Small intestine (tissue), 7 donors: Measurements from ENCODE around the gene C3orf20. TPM values are rescaled to one million over a fixed set of nuclear protein-coding genes. Genes with fewer than 3 reads are reported as not detected.

Experiments used
- DNase-seq, 2 donors: peaks; one replicate each; pipeline versions ENCODE4 v3.0.0 to v3.0.0-alpha.2; 2013
- FAIRE-seq: peaks from 2 replicates; lab custom pipeline; 2012; peaks lifted over from hg19 to GRCh38; lab: Jason Lieb, UNC
- H3K27ac ChIP-seq, 3 donors: one replicate each; pipeline ENCODE4 v1.5.1; 2013; ENCODE audit warnings: low read length in 2 of 3, mild to moderate bottlenecking in 2 of 3, control low read depth in 1 of 3, inconsistent platforms in 1 of 3, low read depth in 1 of 3, moderate library complexity in 1 of 3
- H3K27me3 ChIP-seq, 3 donors: one replicate each; pipeline ENCODE4 v1.6.1; 2013; ENCODE audit warnings: low read length in 3 of 3, inconsistent platforms in 1 of 3; ENCODE audit not compliant: control insufficient read depth in 3 of 3, insufficient read depth in 3 of 3
- H3K36me3 ChIP-seq, 3 donors: one replicate each; pipeline ENCODE4 v1.6.1; 2013; ENCODE audit warnings: low read length in 3 of 3, inconsistent platforms in 1 of 3, low read depth in 1 of 3, mild to moderate bottlenecking in 1 of 3, moderate library complexity in 1 of 3; ENCODE audit not compliant: control insufficient read depth in 3 of 3, insufficient read depth in 2 of 3
- H3K4me1 ChIP-seq, 3 donors: one replicate each; pipeline ENCODE4 v1.6.1; 2013; ENCODE audit warnings: low read length in 2 of 3, inconsistent platforms in 1 of 3, low read depth in 1 of 3, mild to moderate bottlenecking in 1 of 3, moderate library complexity in 1 of 3; ENCODE audit not compliant: control insufficient read depth in 3 of 3, insufficient read depth in 2 of 3
- H3K4me3 ChIP-seq, 3 donors: one replicate each; pipeline ENCODE4 v1.5.1; 2013; ENCODE audit warnings: low read length in 3 of 3, control low read depth in 1 of 3, inconsistent platforms in 1 of 3, low read depth in 1 of 3, mild to moderate bottlenecking in 1 of 3, moderate library complexity in 1 of 3
- H3K9me3 ChIP-seq, 2 donors: one replicate each; pipeline ENCODE4 v1.6.1; 2013; ENCODE audit warnings: low read depth in 1 of 2, low read length in 1 of 2; ENCODE audit not compliant: control insufficient read depth in 2 of 2, insufficient read depth in 1 of 2
- WGBS, 3 donors: extraction: QIAGEN DNeasy Blood & Tissue Kit; methylation state at CpG; one replicate each; pipeline ENCODE4 v1.1.7; 2013; 5-methylcytosine and 5-hydroxymethylcytosine counted together
- polyA plus RNA-seq, 4 donors: library from polyadenylated mRNA; stranded (reverse) in 3 of 4; unstranded in 1 of 4; fragments of 200-250 nt in 3 of 4; fragments of 120-200 nt in 1 of 4; gene quantifications; one replicate each; pipeline versions ENCODE4 v1.2.1 to v1.2.3, GENCODE V29; 2013
- donor health status: healthy with polysubstance abuse.
- donor health status: control.
- donor health status: control.
- donor health status: Bipolar disorder and iron deficiency.
- donor health status: healthy.

C3orf20 gene
- polyA plus RNA-seq, 4 donors, result 0.01 to 0.07 TPM; not detected in 2

- Histone ChIP-seq H3K4me3 (no peak overlapping the region), H3K4me1 (no peaks in the 10 kb centered on the region), H3K9me3 (no peaks in the 10 kb centered on the region), H3K27ac (no peak overlapping the region), H3K27me3 (peaks cover 0 to 3% (median 0%) of the 10 kb centered on the region in 3 donors), H3K36me3 (no peaks in the 10 kb centered on the region)
- 87 to 91% (median 89%) methylated on average over 23 of the region's 23 CpGs for WGBS, 3 donors
- DNase-seq (no peak), FAIRE-seq (no peak)
Observed at GRCh38 chr3:14766428-14767244, 91.7 kb downstream of the C3orf20 start.

- no peak overlapping the region for H3K4me3 ChIP-seq
- H3K36me3 ChIP-seq, result no peaks in the 10 kb centered on the region
- H3K9me3 ChIP-seq, result no peaks in the 10 kb centered on the region
- H3K27ac ChIP-seq, result no peak overlapping the region
- WGBS, 3 donors, result 78 to 88% (median 84%) methylated on average over 9 of the region's 9 CpGs
- no peaks in the 10 kb centered on the region for H3K4me1 ChIP-seq
- no peak for DNase-seq
- no peak for FAIRE-seq
- H3K27me3 ChIP-seq, result peaks cover 0 to 3% (median 0%) of the 10 kb centered on the region in 3 donors
Observed at GRCh38 chr3:14767245-14768051, 92.5 kb downstream of the C3orf20 start.

DNA sequence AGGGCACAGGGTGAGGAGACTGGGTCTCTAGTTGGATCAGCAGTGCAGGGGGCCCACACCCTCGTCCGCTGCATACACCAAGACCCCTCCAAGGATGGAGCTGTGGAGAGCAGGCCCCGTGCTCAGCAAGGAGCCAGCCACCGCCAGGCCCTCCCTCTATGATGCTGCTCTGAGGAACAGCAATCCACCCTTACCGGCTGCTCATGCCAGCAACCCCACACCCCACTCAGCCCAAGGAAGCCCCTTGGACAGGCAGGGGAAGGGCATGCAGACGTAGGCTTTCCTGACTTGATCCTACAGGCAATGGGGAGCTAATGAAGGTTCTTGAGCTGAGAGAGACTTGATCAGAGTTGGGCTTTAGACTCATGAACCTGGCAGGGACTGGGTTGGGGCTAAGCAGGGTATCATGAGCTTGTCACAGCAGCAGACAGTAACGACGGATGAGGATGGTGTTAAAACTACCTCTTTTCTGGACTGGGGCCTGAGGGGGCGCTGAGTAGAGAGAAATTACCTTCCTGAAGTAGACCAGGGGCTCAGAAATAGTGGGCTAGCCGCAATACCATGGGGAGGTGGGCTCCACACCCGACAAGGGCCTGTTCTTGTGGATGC lies 93.3 kb downstream of the C3orf20 start:
- H3K27ac ChIP-seq, result no peak overlapping the region
- no peaks in the 10 kb centered on the region for H3K4me1 ChIP-seq
- FAIRE-seq, result no peak
- peaks cover 0 to 3% (median 0%) of the 10 kb centered on the region in 3 donors for H3K27me3 ChIP-seq
- no peaks in the 10 kb centered on the region for H3K9me3 ChIP-seq
- WGBS, 3 donors, result 85 to 92% (median 89%) methylated on average over 10 to 11 of the region's 11 CpGs
- no peaks in the 10 kb centered on the region for H3K36me3 ChIP-seq
- H3K4me3 ChIP-seq, result no peak overlapping the region
- DNase-seq, result no peak

GRCh38 chr3:14768881-14769280 lies 93.9 kb downstream of the C3orf20 start:
- no peak overlapping the region for H3K27ac ChIP-seq
- no peak for DNase-seq
- no peaks in the 10 kb centered on the region for H3K9me3 ChIP-seq
- H3K36me3 ChIP-seq, result no peaks in the 10 kb centered on the region
- FAIRE-seq, result no peak
- WGBS, 3 donors, result 62 to 83% (median 80%) methylated on average over 6 of the region's 6 CpGs
- H3K4me3 ChIP-seq, result no peak overlapping the region
- H3K27me3 ChIP-seq, result peaks cover 0 to 3% (median 0%) of the 10 kb centered on the region in 3 donors
- no peaks in the 10 kb centered on the region for H3K4me1 ChIP-seq

- H3K36me3 ChIP-seq, result no peaks in the 10 kb centered on the region
- H3K9me3 ChIP-seq, result no peaks in the 10 kb centered on the region
- H3K4me1 ChIP-seq, result no peaks in the 10 kb centered on the region
- no peak overlapping the region for H3K27ac ChIP-seq
- no peak for DNase-seq
- FAIRE-seq, result no peak
- 90 to 92% (median 90%) methylated on average over 11 of the region's 11 CpGs for WGBS, 3 donors
- peaks cover 0 to 3% (median 0%) of the 10 kb centered on the region in 3 donors for H3K27me3 ChIP-seq
- H3K4me3 ChIP-seq, result no peak overlapping the region
Observed at GRCh38 chr3:14769544-14770325, 94.8 kb downstream of the C3orf20 start.

- WGBS, 3 donors, result 86 to 92% (median 88%) methylated on average over 7 of the region's 7 CpGs
- H3K9me3 ChIP-seq, result no peaks in the 10 kb centered on the region
- no peak overlapping the region for H3K27ac ChIP-seq
- no peaks in the 10 kb centered on the region for H3K4me1 ChIP-seq
- no peak overlapping the region for H3K4me3 ChIP-seq
- H3K27me3 ChIP-seq, result peaks cover 0 to 3% (median 0%) of the 10 kb centered on the region in 3 donors
- no peaks in the 10 kb centered on the region for H3K36me3 ChIP-seq
- DNase-seq, result no peak
- FAIRE-seq, result no peak
Observed at GRCh38 chr3:14770591-14770990, 95.7 kb downstream of the C3orf20 start.

- DNase-seq, result no peak
- Histone ChIP-seq H3K9me3 (no peaks in the 10 kb centered on the region), H3K4me3 (no peak overlapping the region), H3K27ac (no peak overlapping the region), H3K27me3 (peaks cover 0 to 3% (median 0%) of the 10 kb centered on the region in 3 donors), H3K4me1 (no peaks in the 10 kb centered on the region), H3K36me3 (no peaks in the 10 kb centered on the region)
- FAIRE-seq, result no peak
- WGBS, 3 donors, result 80 to 86% (median 82%) methylated on average over 18 of the region's 18 CpGs
Observed at GRCh38 chr3:14771593-14772497, 96.9 kb downstream of the C3orf20 start.
